Muscle of leg (tissue), 16 donors: ENCODE results near the gene ACADM. TPM values are rescaled to one million over a fixed set of nuclear protein-coding genes. Genes with fewer than 3 reads are reported as not detected.
A peak's percentile ranks its signal among the peaks of the same experiment; 100 is the strongest.
"Not testable (repeated sequence)": the region's sequence is repeated elsewhere in the genome, so short reads cannot be mapped to it uniquely, and the experiment has no call there.

ENCODE experiments used
- DNase-seq: peaks from one replicate; pipeline ENCODE4 v3.0.0; 2013
- H3K27ac ChIP-seq: one replicate; pipeline ENCODE4 v1.5.1; 2013; ENCODE audit warnings: mild to moderate bottlenecking, low read length, control low read depth
- H3K27me3 ChIP-seq: one replicate; pipeline ENCODE4 v1.6.1; 2013; ENCODE audit warnings: low read length; ENCODE audit not compliant: control insufficient read depth, insufficient read depth
- H3K36me3 ChIP-seq: one replicate; pipeline ENCODE4 v1.6.1; 2013; ENCODE audit warnings: low read length; ENCODE audit not compliant: control insufficient read depth, insufficient read depth
- H3K4me1 ChIP-seq: one replicate; pipeline ENCODE4 v1.6.1; 2013; ENCODE audit warnings: low read length; ENCODE audit not compliant: control insufficient read depth, insufficient read depth
- H3K4me3 ChIP-seq: one replicate; pipeline ENCODE4 v1.5.1; 2013; ENCODE audit warnings: low read length, control low read depth
- H3K9me3 ChIP-seq: replicated peaks from 2 replicates; pipeline ENCODE4 v1.6.1; 2013; ENCODE audit warnings: low read depth, low read length; ENCODE audit not compliant: control insufficient read depth
- WGBS: methylation state at CpG from one replicate; pipeline ENCODE4 v1.1.5; 2013; ENCODE audit warnings: missing lambda C conversion rate; ENCODE audit not compliant: insufficient coverage; 5-methylcytosine and 5-hydroxymethylcytosine counted together
- long read RNA-seq, 11 donors: transcript quantifications; one replicate each; lab custom pipeline, GENCODE V29; 2026
- polyA plus RNA-seq, 8 donors: library from polyadenylated mRNA; unstranded; fragments of 120-200 nt; gene quantifications; one replicate each; pipeline versions ENCODE4 v1.2.1 to v1.2.3, GENCODE V29; 2013; ENCODE audit warnings: inconsistent platforms in 1 of 8, low replicate concordance in 1 of 8; ENCODE audit not compliant: insufficient read length in 8 of 8, insufficient read depth in 1 of 8
- total RNA-seq: library from RNA; stranded (reverse); fragments of 120-200 nt; gene quantifications from one replicate; pipeline ENCODE4 v1.2.4, GENCODE V29; 2013

Gene ACADM
- total RNA-seq, result 59.8 TPM
- 10 to 100 TPM; 50.4 to 65.8 (median 59.9) TPM for polyA plus RNA-seq
- long read RNA-seq, donor 1, transcript ACADM-202 (12 exons, 2,619 nt), result major isoform, 6 of 29 reads
- long read RNA-seq, donor 1, partial matches to known transcripts, result 20 of 29 reads
- long read RNA-seq, donor 1, other reads (novel, unspliced or antisense), result 0 of 29 reads
- long read RNA-seq, donor 2, partial matches to known transcripts, result 8 of 11 reads
- long read RNA-seq, donor 2, other reads (novel, unspliced or antisense), result 0 of 11 reads
- long read RNA-seq, donor 3, transcript ACADM-202 (12 exons, 2,619 nt), result major isoform, 20 of 54 reads
- long read RNA-seq, donor 3, partial matches to known transcripts, result 30 of 54 reads
- long read RNA-seq, donor 3, other reads (novel, unspliced or antisense), result 0 of 54 reads
- long read RNA-seq, donor 4, transcript ACADM-202 (12 exons, 2,619 nt), result major isoform, 9 of 22 reads
- long read RNA-seq, donor 4, partial matches to known transcripts, result 13 of 22 reads
- long read RNA-seq, donor 4, other reads (novel, unspliced or antisense), result 0 of 22 reads
- long read RNA-seq, donor 5, transcript ACADM-202 (12 exons, 2,619 nt), result major isoform, 28 of 129 reads
- long read RNA-seq, donor 5, partial matches to known transcripts, result 99 of 129 reads
- long read RNA-seq, donor 5, other reads (novel, unspliced or antisense), result 0 of 129 reads
- long read RNA-seq, donor 6, transcript ACADM-202 (12 exons, 2,619 nt), result major isoform, 21 of 98 reads
- long read RNA-seq, donor 6, partial matches to known transcripts, result 74 of 98 reads
- long read RNA-seq, donor 6, other reads (novel, unspliced or antisense), result 0 of 98 reads
- long read RNA-seq, donor 7, transcript ACADM-202 (12 exons, 2,619 nt), result major isoform, 13 of 83 reads
- long read RNA-seq, donor 7, partial matches to known transcripts, result 68 of 83 reads
- long read RNA-seq, donor 7, other reads (novel, unspliced or antisense), result 0 of 83 reads
- long read RNA-seq, donor 8, transcript ACADM-202 (12 exons, 2,619 nt), result major isoform, 10 of 42 reads
- long read RNA-seq, donor 8, partial matches to known transcripts, result 31 of 42 reads
- long read RNA-seq, donor 8, other reads (novel, unspliced or antisense), result 0 of 42 reads
- long read RNA-seq, donor 9, partial matches to known transcripts, result 54 of 59 reads
- long read RNA-seq, donor 9, other reads (novel, unspliced or antisense), result 0 of 59 reads
- long read RNA-seq, donor 10, transcript ACADM-202 (12 exons, 2,619 nt), result major isoform, 19 of 94 reads
- long read RNA-seq, donor 10, partial matches to known transcripts, result 71 of 94 reads
- long read RNA-seq, donor 10, other reads (novel, unspliced or antisense), result 0 of 94 reads
- long read RNA-seq, donor 11, transcript ACADM-202 (12 exons, 2,619 nt), result major isoform, 6 of 56 reads
- long read RNA-seq, donor 11, partial matches to known transcripts, result 47 of 56 reads
- long read RNA-seq, donor 11, other reads (novel, unspliced or antisense), result 0 of 56 reads

- WGBS, result under 1% methylated on average over 36 of the region's 48 CpGs
- Histone ChIP-seq H3K9me3 (no peaks in the 10 kb centered on the region), H3K4me1 (peaks cover 3% of the 10 kb centered on the region), H3K27ac (peak within 1 kb of the TSS; percentile 98), H3K36me3 (no peaks in the 10 kb centered on the region), H3K4me3 (peak within 1 kb of the TSS; percentile 98), H3K27me3 (no peaks in the 10 kb centered on the region)
- DNase-seq, result peak; percentile 95
Observed at GRCh38 chr1:75724472-75725022, at the start of gene ACADM. TSS of gene ACADM (plus strand) at chr1:75724709. CDS start at chr1:75724788, 79 bp downstream.

DNA sequence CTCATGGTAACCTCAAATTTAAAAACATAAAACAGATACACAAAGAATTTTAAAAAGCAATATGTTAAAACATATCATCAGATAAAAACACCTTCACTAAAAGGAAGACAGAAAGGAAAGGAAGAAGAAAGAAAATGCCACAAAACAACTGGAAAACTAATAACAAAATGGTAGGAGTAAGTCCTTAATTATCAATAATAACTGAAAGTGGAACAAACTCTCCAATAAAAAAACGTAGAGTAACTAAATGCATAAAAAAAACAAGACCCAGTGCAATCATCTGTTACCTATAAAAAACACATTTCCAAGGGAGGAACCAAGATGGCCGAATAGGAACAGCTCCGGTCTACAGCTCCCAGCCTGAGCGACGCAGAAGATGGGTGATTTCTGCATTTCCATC, 47.1 kb upstream of the ACADM start:
- Histone ChIP-seq H3K27me3 (no peaks in the 10 kb centered on the region), H3K9me3 (no peaks in the 10 kb centered on the region)
- WGBS, result no CpG with 5 or more reads among the region's 5 CpGs

GRCh38 chr1:75677964-75678363, 46.5 kb upstream of the ACADM start:
- DNase-seq, result not testable (repeated sequence)

More for the DNA sequence above, 47.1 kb upstream of the ACADM start:
- Histone ChIP-seq H3K4me3 (no peak overlapping the region), H3K27ac (no peak overlapping the region), H3K36me3 (no peaks in the 10 kb centered on the region), H3K4me1 (no peaks in the 10 kb centered on the region)
- DNase-seq, result no peak

GRCh38 chr1:75690547-75690946, 34.0 kb upstream of the ACADM start:
- DNase-seq, result no peak
- H3K27ac ChIP-seq, result no peak overlapping the region
- H3K36me3 ChIP-seq, result no peaks in the 10 kb centered on the region
- H3K27me3 ChIP-seq, result no peaks in the 10 kb centered on the region
- no peak overlapping the region for H3K4me3 ChIP-seq
- H3K9me3 ChIP-seq, result no peaks in the 10 kb centered on the region
- H3K4me1 ChIP-seq, result no peaks in the 10 kb centered on the region

More at GRCh38 chr1:75677964-75678363, 46.5 kb upstream of the ACADM start:
- H3K9me3 ChIP-seq, H3K27ac ChIP-seq, H3K36me3 ChIP-seq, H3K27me3 ChIP-seq, H3K4me3 ChIP-seq, H3K4me1 ChIP-seq: not testable (repeated sequence)
- 78% methylated on average over 1 of the region's 10 CpGs for WGBS

DNA sequence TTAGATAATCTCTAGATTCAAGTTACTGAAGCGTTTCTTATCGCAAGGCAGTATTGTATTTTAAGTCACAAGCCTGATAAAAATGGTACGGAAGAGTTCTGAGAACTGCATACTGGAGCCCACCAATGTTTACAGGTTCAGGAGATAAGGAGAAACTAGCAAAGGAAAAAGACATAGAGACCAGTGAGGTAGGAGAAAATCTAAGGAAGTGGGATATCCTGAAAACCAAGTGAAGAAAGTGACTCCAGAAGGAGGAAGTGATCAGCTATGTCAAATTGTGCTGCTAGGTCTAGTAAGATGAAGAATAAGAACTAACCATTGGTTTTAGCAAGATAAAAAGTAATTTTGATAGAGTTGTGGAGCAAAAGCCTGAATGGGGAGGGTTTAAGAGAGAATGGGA, 31.0 kb upstream of the ACADM start:
- H3K36me3 ChIP-seq, result no peaks in the 10 kb centered on the region
- no peak overlapping the region for H3K27ac ChIP-seq
- H3K27me3 ChIP-seq, result no peaks in the 10 kb centered on the region
- WGBS, result 72% methylated on average over 2 of the region's 3 CpGs
- no peak for DNase-seq
- no peaks in the 10 kb centered on the region for H3K4me1 ChIP-seq
- H3K4me3 ChIP-seq, result no peak overlapping the region
- H3K9me3 ChIP-seq, result no peaks in the 10 kb centered on the region

GRCh38 chr1:75696000-75696399, 28.5 kb upstream of the ACADM start:
- Histone ChIP-seq H3K4me1 (no peaks in the 10 kb centered on the region), H3K36me3 (no peaks in the 10 kb centered on the region), H3K4me3 (no peak overlapping the region), H3K27ac (no peak overlapping the region), H3K27me3 (no peaks in the 10 kb centered on the region), H3K9me3 (no peaks in the 10 kb centered on the region)
- WGBS, result no CpG with 5 or more reads among the region's 3 CpGs
- DNase-seq, result no peak

DNA sequence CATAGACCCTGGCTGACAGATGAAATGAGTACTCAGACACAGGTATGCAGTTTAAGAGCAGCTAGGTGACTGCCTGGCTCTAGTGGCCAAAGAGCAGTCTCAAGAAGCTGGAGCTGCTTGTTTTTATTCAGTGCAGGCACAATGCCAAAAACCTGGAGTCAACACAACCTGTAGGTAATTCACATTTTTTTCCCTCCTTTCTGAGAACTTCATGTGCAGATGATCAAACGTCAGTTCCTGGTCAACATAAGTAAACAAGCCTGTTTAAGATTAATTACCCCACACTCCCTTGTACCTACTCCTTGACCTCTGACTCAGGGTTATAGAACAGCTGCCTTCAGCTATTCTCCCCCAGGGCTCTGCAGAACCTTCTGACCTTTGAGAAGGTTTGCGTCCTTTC, 17.3 kb upstream of the ACADM start:
- no peak overlapping the region for H3K4me3 ChIP-seq
- no peaks in the 10 kb centered on the region for H3K36me3 ChIP-seq
- no peak overlapping the region for H3K27ac ChIP-seq
- DNase-seq, result no peak
- H3K9me3 ChIP-seq, result no peaks in the 10 kb centered on the region
- no peaks in the 10 kb centered on the region for H3K4me1 ChIP-seq
- WGBS, result 19% methylated on average over 1 of the region's 2 CpGs
- no peaks in the 10 kb centered on the region for H3K27me3 ChIP-seq

- no peaks in the 10 kb centered on the region for H3K4me1 ChIP-seq
- WGBS, result no CpG with 5 or more reads among the region's 2 CpGs
- DNase-seq, result no peak
Observed at GRCh38 chr1:75708910-75709309, 15.6 kb upstream of the ACADM start.

DNA sequence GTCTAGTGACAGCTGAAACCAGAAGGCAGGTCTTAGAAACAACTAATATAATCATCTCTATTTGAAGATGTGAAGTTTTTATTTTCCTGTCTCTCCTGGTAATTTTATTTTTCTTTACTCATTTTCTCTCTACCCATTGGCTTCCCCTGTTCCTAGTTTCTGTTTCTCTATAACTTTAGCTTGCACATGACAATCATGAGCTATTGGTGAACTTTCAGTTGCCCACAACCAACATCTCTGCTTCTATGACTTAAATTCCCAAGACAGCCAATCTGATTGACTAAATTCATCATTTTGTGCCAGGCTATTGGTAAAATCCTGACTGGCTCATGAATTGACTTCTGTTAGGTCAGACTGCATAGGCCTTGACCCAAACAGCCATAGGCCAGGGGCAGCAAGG, 13.7 kb upstream of the ACADM start:
- no peak overlapping the region for H3K27ac ChIP-seq
- no peak overlapping the region for H3K4me3 ChIP-seq
- no peak for DNase-seq
- no peaks in the 10 kb centered on the region for H3K27me3 ChIP-seq
- H3K4me1 ChIP-seq, result no peaks in the 10 kb centered on the region
- H3K9me3 ChIP-seq, result no peaks in the 10 kb centered on the region
- no peaks in the 10 kb centered on the region for H3K36me3 ChIP-seq

More at GRCh38 chr1:75708910-75709309, 15.6 kb upstream of the ACADM start:
- H3K27me3 ChIP-seq, result no peaks in the 10 kb centered on the region
- no peak overlapping the region for H3K4me3 ChIP-seq
- H3K36me3 ChIP-seq, result no peaks in the 10 kb centered on the region
- no peak overlapping the region for H3K27ac ChIP-seq
- no peaks in the 10 kb centered on the region for H3K9me3 ChIP-seq
